HG02852 (cell line): ENCODE data around the gene KLHL17.
"Not testable (repeated sequence)": the region's sequence is repeated elsewhere in the genome, so short reads cannot be mapped to it uniquely, and the experiment has no call there.

Experiments
- ATAC-seq: cut with Tn5 transposase; IDR thresholded peaks from one replicate; pipeline ENCODE4 v1.9.1; 2021; ENCODE audit warnings: mild to moderate bottlenecking, moderate library complexity; ENCODE audit not compliant: unreplicated experiment

Gene KLHL17

DNA sequence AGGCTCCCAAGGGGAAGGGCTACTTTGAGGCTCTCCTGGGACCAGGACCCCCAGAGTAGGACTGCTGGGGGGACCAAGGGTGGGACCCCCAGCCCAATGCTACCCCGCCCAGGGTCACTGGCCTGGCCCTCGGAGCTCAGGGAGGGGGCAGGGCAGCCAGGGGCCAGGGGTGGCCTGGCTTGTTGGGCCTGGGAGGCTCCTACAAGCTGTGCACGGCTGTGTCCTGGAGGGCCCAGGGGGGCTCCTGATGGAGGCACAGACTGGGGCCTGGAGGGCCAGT lies 37.3 kb downstream of the KLHL17 start:
- ATAC-seq: no peak

DNA sequence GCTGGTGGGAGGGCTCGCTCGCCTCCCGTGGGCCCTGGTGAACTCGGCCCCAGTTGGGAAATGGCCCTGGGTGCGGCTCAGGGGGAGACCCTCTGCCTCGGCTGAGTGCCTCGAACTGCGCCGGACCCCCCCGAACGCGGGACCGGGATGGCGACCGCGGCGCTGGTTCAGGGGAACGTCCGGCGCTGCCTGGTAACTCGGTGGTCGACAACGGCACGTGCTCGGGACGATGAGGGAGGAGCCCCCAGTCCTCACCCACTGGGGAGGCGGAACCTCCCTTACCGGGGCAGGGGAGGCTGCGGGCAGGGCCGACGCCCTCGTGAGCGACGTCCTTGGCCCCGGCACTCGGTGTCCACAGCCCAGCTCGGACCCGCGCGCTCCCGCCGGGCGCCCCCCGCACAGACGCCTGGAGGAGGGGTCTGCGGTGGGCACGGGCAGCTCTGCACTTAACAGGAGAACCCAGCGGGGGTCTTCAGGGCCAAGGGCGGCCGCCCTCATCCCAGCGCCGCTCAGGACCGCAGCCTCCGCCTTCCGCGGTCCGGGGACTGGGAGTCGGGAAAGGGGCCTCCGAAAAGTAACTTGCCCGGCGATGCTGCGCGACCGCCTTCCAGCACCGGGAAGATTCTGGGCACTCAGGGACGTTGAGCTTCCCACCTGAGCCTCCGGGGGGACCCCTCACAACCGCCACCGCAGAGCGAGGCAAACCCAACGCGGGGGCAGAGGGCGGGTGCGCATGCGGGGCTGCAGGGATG lies 37.8 kb downstream of the KLHL17 start:
- no peak for ATAC-seq

DNA sequence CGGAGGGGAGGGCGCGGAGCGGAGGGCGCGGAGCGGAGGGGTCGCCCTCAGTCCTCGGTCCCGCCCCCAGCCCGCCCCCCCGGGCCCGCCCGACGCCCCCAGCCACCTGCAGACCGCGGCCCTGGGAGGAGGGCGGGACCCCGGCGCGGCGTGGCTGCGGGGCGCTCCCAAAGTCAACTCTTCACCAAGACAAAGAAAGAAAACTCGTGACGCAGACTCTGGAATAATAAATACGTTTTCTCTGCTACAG lies 38.3 kb downstream of the KLHL17 start:
- no peak for ATAC-seq

DNA sequence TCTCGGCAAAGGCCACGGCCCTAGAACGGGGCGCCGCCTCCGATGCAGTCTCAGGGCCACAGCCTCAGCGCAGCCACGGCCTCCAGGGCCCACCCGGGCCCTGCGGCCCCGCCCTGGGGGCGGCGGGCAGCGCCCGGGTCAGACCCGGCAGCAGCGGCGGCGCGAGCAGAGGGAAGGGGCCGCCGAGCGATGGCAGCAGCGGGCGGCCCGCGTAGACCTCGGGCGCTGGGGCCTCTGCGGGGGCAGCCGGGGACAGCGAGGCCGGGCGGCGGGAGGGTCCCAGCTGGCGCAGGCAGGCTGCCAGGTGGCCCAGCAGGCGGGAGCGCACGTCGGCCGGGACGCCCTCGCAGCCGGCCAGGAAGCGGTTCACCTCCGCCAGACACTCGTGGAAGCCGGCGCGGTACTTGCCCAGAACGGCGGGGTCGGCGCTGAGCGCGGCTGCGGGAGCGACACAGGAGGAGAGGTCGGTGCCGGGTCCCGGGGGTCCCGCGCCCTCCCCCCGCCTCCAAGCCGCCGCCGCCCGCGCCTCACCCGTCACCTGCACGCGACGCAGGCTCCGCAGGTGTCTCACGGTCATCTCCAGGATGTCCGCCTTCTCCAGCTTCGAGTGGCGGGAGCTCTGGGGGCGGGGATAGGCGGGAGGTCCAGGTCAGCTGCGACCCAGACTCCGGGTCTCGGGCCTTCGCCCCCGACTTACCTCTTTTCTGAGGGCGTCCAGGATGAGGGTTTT lies 38.8 kb downstream of the KLHL17 start:
- no peak for ATAC-seq

DNA sequence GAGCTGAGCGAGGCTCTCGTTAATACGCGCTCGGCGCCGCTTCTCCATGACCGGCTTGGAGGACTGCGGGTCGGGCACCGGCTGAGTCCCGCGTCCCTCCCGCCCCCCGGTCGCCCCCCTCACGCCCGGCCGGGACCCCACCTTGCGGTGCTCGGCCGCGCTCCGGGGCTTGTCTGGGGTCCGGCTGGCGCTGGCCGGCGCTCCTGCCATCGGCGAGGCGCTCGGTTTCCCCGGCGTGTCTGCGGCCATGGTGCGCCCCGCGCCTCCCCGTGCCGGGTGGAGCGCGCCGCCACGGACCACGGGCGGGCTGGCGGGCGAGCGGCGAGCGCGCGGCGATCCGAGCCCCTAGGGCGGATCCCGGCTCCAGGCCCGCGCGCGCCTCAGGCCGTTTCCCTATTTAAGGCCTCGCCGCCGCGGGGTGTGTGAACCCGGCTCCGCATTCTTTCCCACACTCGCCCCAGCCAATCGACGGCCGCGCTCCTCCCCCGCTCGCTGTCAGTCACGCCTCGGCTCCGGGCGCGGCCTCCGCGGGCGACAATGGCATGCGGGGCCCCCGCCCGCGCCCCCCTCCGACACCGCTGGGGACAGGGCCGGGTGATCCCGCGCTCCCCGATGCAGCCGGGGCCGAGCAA lies 39.5 kb downstream of the KLHL17 start, which contains the start of gene HES4:
Gene HES4 (minus strand): TSS at position 373 of the 632 bp plus-strand sequence. CDS start 124 bp downstream, at position 249.
- no peak for ATAC-seq

DNA sequence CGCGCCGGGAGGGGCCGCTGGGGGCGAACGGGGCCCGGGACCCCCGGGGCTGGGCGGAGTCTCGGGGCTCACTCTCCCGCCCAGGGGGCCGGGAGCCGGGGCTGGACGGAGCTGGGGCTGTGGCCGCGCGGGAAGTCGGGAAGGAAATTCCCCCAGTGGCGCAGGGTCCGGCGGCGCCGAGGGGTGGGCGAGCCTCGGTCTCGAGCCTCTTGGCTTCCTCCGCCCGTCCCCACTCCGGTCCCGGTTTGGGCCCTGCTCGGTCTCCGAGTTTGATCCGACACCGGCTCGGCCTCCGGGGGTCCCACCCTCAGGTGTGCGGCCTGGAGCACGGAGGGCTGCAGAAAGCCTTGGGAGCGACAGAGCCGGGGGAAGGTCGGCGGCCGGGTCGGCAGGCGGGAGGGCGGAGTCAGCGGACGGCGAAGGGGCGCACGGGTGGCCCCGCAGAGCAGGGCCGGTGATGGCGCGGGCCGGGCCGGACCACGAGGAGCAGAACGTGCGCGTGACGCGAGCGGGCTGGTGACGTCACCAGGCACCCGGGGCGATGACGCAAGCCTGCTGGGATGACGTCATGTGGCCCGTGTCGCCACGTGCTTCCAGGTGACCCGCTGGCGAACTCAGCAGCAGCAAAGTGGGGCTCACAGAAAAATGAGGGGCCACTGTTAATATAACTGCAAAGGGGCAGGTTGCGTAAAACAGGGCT lies 40.1 kb downstream of the KLHL17 start:
- no peak for ATAC-seq

DNA sequence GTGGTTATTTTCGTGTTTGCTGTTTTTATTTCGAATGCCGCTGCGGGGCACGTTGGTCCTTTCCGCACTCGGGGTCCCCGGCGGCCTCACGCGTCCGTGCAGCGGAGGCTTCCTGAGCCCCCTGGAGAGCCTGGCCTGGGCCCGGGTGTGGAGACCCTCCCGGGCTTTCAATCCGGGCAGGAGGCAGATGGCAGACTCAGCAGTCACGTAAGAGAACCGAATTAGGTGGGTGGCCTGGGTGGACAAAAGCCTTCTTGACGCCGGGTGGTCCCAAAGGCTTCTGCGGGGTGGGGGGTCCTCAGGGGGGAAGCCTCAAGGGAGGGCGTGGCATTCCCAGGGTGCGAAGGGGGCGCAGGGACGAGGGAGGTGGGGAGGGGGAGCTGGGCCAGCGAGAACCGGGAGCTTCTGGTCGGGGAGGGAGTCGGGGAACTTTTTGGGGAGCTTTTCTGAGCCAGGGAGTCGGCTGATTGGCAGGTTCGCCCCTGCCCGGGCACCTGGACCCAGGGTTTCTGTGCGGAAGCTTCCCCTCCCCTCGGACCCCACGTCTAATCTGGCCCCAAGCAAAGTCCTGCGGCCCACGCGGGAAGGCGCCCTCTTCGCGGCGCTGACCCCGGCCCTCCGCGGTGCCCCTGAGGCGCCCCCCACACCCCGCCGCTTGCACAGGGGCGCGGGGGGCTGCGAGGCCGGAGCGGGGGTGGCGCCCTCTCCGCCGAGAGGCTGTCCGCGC lies 40.8 kb downstream of the KLHL17 start:
- ATAC-seq: no peak

DNA sequence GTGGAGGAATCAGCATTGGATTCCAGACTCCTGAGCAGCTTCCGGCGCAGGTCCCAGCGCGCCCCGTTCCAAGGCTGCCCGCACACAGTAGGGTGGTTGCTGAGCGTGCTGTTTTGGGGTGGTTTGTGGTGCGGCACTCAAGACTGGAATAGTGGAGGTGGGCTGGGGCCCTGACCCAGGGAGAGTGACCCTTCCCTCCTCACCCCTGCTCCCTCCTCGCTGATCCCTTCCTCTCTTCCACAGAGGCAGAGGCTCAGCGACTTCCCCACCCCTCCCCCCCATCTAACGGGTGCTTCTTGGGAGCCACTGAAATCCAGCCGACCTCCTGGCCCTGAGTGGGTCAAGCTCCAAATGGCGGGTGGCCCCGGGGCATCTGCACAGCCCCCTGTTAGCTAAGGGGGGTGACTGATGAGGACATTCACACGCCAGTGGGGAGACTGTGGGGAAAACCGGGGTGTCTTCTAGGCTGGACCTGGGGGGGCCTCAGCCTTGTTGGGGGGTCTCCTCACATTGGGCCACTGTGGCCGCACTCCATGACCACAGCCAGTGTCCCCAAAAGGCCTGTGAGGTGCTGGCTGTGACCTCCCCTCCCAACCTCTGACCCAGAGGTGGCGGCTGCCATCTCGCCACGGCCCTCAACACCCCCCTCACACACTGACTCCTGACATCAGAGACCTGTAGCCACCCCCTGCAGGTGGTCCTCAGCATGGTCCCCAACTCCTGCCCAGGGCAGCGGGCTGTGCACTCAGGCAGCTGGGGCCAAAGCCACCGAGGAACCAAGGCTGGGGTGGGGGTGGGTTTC lies 43.4 kb downstream of the KLHL17 start:
- ATAC-seq: no peak

DNA sequence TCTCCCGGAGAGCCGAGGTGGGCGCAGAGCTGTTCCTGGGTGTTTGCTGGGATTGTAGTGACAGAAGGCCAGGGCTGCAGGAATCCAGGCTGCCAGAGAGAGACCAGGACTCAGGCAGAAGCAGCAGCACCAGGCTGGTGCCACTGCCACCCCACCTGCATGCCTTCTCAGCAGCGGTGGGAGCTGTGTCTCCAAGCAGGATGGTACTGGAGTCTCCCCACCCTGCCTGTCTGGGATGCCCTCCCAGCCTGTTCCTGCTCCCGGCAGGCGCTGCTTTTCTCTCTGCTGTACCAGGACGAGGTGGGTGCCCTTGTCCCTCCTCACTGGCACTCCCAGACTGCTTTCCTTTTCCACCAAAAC lies 44.0 kb downstream of the KLHL17 start:
- ATAC-seq: no peak

DNA sequence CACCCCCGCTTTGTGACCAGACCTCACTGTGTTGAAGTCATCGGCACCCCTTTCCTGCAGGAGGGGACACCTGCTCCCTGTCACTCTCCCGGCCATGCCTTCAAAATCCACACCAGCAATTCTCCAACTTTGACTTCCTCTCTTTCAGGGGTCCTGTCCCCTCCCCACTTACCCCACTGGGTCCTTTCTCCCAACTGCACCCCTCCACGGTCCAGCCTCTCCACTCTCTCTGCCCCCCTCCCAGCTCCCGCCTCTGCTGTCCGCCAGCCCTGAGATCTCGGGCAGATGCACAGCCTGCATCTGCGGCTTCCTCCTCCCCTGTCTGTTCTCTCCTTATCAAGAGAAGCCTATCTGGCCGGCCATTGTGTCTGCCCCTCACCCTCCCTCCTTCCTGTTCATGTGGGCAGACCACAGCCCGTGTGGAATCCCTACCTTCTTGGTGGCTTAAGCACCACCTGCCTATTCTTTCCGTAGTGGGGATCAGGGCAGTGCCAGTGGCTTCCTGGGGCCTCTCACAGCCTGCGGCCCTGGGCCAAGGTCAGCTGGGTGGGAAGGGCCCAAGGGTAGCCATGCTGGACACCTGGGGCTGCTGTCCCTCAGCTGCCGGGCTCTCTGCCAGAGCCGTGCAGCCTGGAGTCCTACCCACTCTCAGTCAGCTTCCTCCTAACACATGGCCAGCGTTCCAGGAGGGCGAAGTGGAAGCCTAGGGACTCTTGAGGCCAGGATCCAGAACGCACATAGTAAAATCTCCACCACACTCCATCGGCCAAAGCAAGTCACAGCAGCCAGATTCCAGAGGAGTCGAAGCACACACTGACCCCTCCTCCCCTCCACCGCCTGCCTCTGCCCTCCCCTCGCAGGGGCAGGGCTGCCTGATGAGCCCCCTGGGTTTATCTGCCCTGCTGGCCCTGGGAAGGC lies 44.7 kb downstream of the KLHL17 start:
- no peak for ATAC-seq

DNA sequence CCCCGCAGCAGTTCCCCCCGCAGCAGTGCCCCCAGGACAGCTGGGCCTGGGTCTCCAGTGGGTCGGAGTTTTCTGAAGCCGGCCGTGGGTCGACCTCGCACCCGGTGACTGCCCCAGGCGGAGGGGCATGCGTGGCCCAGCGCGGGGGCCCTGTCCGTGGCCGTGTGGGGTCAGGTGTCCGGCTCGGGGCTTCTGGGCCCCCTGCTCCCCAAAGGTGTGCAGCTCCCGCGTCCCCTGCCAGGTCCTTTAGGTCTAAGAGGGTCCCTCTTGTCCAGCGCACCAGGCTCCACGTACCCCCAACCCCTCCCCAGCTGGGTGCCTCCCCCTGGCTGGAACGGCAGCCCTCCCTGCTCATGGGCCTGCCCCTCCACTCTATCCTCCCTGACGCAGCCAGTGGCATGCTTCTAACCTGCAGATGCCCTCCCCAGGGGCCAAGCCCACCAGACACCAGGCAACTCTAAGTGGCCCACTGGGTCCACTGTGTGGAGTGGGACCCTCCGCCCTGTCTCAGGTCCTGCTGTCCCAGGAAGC lies 45.5 kb downstream of the KLHL17 start:
- ATAC-seq: no peak

DNA sequence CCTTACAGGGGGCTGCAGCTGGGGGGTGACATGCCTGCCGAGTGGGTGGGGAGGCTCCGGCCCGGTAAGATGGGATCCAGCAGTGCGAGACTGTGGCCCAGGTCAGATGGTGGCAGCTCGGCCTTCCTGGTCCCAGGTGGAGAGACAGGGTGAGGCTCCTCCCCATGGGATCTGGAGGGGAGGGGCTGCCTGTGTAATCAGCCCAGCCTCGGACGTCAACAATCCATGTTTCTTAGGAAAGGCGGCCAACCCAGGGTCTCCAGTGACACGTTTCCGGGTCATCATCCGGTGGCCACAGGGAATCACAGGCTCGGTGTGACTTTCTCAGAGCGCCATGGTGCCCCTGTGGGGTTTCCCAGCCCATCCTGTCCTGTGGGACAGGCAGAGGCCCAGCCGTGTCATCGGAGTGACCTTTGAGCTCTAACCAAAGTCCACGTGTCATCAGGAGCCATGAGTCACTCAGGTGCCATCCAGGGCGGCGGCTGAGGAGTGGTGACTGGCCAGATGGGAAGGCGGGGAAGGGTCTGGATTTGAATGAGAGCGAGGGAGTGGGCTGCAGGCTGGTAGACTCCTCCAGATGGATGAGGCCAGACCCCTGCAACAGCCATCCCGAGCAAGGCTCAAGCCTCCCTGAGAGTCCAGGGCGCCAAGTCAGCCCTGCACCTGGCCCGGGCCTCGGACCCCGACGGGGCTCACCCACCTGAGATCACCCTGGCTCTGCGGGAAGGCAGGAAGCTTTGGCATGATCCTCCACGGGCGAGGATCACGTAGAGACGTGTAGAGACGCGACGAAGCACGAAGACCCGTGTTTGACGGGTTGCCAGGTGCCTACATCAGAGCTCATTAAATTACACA lies 46.1 kb downstream of the KLHL17 start:
- no peak for ATAC-seq

DNA sequence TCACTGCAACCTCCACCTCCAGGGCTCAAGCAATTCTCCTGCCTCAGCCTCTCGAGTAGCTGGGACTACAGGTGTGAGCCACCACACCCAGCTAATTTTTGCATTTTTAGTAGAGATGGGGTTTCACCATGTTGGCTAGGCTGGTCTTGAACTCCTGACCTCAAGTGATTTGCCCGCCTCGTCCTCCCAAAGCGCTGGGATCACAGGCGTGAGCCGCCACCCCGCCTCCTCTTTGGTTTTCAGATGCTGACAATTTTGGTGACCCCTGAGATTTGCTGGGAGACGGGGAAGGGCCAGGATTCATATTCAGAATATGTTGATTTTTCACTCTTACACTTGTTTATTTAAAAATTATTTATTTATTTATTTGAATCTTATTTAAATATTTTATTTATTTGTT lies 49.7 kb downstream of the KLHL17 start:
- not testable (repeated sequence) for ATAC-seq

DNA sequence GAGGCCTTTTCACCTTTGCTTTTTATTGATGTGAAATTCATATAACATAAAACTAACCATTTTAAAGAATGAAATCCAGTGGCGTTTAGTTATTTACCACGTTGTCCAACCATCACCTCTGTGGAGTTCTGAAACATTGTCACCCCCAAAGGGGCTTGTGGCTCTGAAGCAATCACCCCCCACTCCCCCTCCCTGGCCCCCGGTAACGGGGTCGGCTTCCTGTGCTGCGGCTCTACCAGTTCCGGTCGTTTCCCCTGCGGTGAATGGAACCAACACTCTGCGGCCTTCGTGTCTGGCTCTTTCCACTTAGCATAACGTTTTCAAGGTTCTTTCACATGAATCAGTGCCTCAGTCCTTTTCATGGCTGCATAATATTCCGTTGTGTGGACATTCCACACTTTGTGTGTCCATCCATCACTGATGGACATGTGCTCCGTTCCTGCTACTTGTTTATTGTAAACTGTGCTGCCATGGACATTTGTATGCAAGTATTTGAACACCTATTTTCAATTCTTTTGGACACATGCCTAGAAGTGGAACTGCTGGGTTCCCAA lies 51.1 kb downstream of the KLHL17 start:
- ATAC-seq: no peak

DNA sequence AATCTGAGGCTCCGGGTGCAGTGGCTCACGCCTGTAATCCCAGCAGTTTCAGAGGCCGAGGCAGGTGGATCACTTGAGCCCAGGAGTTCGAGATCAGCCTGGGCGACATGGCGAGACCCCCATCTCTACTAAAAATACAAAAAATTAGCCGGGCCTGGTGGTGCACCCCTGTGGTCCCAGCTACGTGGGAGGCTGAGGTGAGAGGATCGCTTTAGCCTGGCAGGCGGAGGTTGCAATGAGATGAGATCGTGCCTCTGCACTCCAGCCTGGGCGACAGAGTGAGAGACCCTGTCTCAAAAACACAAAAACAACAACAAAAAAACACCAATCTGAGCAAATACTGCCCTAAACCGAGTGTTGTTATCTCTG lies 52.3 kb downstream of the KLHL17 start:
- not testable (repeated sequence) for ATAC-seq

DNA sequence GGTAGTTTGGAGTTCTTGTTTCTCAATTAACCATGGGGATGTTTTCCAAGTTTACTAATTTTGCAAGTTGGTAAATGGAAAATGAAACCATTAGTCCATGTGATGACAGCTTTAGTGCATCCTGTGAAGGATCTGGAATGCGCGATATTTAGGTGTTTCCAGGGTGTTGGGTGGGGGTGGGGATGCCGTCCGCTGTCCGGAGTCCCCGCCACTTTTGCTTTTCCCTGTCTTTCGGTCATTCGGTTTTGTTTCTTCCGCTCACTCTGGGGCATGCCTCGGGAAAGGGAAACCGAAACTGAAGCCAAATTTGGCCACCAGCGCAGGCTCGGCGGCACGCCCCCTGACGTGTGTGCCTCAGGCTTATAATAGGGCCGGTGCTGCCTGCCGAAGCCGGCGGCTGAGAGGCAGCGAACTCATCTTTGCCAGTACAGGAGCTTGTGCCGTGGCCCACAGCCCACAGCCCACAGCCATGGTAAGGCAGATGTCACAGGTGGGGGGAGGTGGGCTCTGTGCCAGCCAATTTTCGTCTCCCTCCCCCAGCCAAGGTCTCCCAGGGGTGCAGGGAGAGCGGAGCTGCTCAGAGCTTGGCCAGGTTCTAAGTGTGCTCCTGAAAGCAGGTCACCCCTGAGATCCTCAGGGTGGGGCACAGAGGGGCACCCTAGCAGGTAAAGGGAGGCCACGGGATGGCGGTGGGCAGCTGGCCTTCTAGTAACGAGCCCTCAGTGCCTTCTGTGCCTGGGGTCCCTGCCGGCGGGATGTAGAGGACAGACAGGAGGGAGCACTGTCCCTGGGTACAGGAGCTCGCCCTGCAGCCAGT lies 52.9 kb downstream of the KLHL17 start, which contains the start of gene ISG15:
Gene ISG15 (plus strand): TSS at position 393 of the 817 bp plus-strand sequence. CDS start 77 bp downstream, at position 470.
- peak; percentile 76 for ATAC-seq
